ENCODE results near the gene ITGB4. TPM values are rescaled to one million over a fixed set of nuclear protein-coding genes. Genes with fewer than 3 reads are reported as not detected.

ITGB4 gene
- total RNA-seq, 6 donors from 2014 or later: 16.8 to 75.2 (median 41.2) TPM

- DNase-seq (peak in 1 of 2 donors; percentile 33), ATAC-seq (ENCODE audit: low FRiP score in 2 of 2) (no peak)
- Histone ChIP-seq H3K27ac (peak overlapping the region in 1 of 4 donors; percentile 19), H3K36me3 (peaks cover 41 to 93% (median 80%) of the 10 kb centered on the region in 4 donors), H3K4me3 (no peak overlapping the region), H3K27me3 (no peaks in the 10 kb centered on the region), H3K9me3 (no peaks in the 10 kb centered on the region), H3K4me1 (peaks cover 31 to 53% (median 43%) of the 10 kb centered on the region in 4 donors)
- no peak for TF ChIP-seq POLR2AphosphoS5 (IDR thresholded peaks at IDR 0.05)
- no peak for TF ChIP-seq CTCF (IDR thresholded peaks at IDR 0.05)
- no peak for TF ChIP-seq POLR2A (IDR thresholded peaks at IDR 0.05)
- TF ChIP-seq EP300 (IDR thresholded peaks at IDR 0.05): no peak
- WGBS, 2 donors: 92 to 97% methylated on average over 10 to 12 of the region's 12 CpGs
These were observed 18.1 kb upstream of the ITGB4 start for GRCh38 chr17:75703191-75703590.

DNA sequence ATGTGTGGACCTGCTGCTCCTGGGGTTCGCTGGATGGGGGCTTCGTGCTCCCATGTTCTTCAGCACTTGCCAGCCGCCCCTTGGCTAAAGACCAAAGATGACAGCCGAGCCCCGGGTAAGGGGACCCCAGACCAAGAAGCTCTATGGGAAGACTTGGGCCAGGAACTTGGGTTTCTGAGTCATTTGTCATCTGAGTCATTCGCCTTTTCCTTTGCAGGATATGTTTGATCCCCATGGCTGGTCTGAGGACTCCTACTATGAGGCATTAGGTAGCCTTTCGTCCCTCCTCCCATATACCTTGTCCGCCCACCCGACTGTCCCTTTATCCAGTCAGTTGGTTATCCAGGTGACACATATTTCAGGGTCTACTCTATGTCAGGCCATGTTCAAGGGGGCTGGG, 17.7 kb upstream of the ITGB4 start:
- Histone ChIP-seq H3K27me3 (no peaks in the 10 kb centered on the region), H3K4me1 (peaks cover 27 to 50% (median 43%) of the 10 kb centered on the region in 4 donors), H3K27ac (peak overlapping the region in 1 of 4 donors; percentile 1), H3K36me3 (peaks cover 41 to 96% (median 83%) of the 10 kb centered on the region in 4 donors), H3K4me3 (no peak overlapping the region), H3K9me3 (no peaks in the 10 kb centered on the region)
- TF ChIP-seq POLR2A (IDR thresholded peaks at IDR 0.05): no peak
- TF ChIP-seq POLR2AphosphoS5 (IDR thresholded peaks at IDR 0.05): no peak
- no peak for TF ChIP-seq EP300 (IDR thresholded peaks at IDR 0.05)
- TF ChIP-seq CTCF (IDR thresholded peaks at IDR 0.05): no peak
- DNase-seq (no peak), ATAC-seq (ENCODE audit: low FRiP score in 2 of 2) (no peak)
- 90 to 93% methylated on average over 5 to 9 of the region's 9 CpGs for WGBS, 2 donors

- no peak for ATAC-seq (ENCODE audit: low FRiP score in 2 of 2)
- H3K4me3 ChIP-seq: no peak overlapping the region
- H3K9me3 ChIP-seq: no peaks in the 10 kb centered on the region
- H3K27me3 ChIP-seq: no peaks in the 10 kb centered on the region
- TF ChIP-seq EP300 (IDR thresholded peaks at IDR 0.05) (no peak), POLR2AphosphoS5 (IDR thresholded peaks at IDR 0.05) (no peak), CTCF (IDR thresholded peaks at IDR 0.05) (no peak), POLR2A (IDR thresholded peaks at IDR 0.05) (no peak)
- H3K4me1 ChIP-seq: peaks cover 12 to 34% (median 29%) of the 10 kb centered on the region in 4 donors
- WGBS, 2 donors: 85 to 91% methylated on average over 15 to 27 of the region's 27 CpGs
- DNase-seq: peak in 1 of 2 donors; percentile 66
- peaks cover 41 to 87% (median 80%) of the 10 kb centered on the region in 4 donors for H3K36me3 ChIP-seq
- no peak overlapping the region for H3K27ac ChIP-seq
These were observed 16.0 kb upstream of the ITGB4 start for GRCh38 chr17:75704963-75705875.

DNA sequence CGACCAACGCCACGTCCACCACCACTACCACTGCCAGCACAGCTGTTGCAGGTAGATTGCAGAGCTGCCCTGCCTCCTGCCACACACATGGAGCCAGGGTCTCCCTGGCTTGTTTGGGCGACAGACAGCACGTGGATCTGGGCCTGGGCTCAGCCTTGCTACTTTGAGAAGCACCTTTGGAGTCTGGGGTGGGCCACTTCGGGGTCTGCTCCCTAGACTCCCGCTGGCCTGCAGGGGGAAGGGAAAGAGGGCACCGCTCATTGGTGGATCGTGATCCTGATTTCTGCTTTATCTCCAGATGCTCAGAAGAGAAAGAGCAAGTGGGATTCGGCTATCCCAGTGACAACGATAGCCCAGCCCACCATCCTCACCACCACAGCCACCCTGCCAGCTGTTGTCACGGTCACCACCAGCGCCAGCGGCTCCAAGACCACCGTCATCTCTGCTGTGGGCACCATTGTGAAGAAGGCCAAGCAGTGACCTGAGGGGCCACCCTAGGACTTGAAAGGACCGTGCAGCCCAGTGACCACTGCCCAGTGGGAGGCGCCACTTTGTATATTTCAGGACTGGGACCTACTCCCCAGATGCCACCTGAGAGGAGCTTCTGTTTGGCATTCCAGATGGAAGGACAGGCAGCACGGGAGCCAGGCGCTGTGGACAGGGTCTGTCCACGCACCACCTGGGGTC, 15.1 kb upstream of the ITGB4 start:
- Histone ChIP-seq H3K36me3 (peaks cover 41 to 77% (median 70%) of the 10 kb centered on the region in 4 donors), H3K9me3 (no peaks in the 10 kb centered on the region), H3K27ac (peak overlapping the region in 1 of 4 donors; percentile 17), H3K4me1 (peaks cover 4 to 26% (median 23%) of the 10 kb centered on the region in 4 donors), H3K27me3 (no peaks in the 10 kb centered on the region), H3K4me3 (no peak overlapping the region)
- ATAC-seq (ENCODE audit: low FRiP score in 2 of 2) (no peak), DNase-seq (no peak)
- 89 to 92% methylated on average over 14 to 20 of the region's 20 CpGs for WGBS, 2 donors
- TF ChIP-seq EP300 (IDR thresholded peaks at IDR 0.05) (no peak), POLR2AphosphoS5 (IDR thresholded peaks at IDR 0.05) (no peak), CTCF (IDR thresholded peaks at IDR 0.05) (no peak), POLR2A (IDR thresholded peaks at IDR 0.05) (no peak)

Measured in upper lobe of left lung (tissue), 6 donors.